Erythroblast (primary cell): ENCODE results near the gene RGS7.
"Not testable (repeated sequence)": the region's sequence is repeated elsewhere in the genome, so short reads cannot be mapped to it uniquely, and the experiment has no call there.

Source experiments
- GATA1 ChIP-seq: IDR thresholded peaks from 2 replicates; pipeline ENCODE4 v1.6.1; 2011; ENCODE audit warnings: low read depth, mild to moderate bottlenecking, control low read depth, low read length, moderate library complexity
- POLR2A ChIP-seq: IDR thresholded peaks from 2 replicates; pipeline ENCODE4 v1.6.1; 2011; ENCODE audit warnings: mild to moderate bottlenecking, low read length

DNA sequence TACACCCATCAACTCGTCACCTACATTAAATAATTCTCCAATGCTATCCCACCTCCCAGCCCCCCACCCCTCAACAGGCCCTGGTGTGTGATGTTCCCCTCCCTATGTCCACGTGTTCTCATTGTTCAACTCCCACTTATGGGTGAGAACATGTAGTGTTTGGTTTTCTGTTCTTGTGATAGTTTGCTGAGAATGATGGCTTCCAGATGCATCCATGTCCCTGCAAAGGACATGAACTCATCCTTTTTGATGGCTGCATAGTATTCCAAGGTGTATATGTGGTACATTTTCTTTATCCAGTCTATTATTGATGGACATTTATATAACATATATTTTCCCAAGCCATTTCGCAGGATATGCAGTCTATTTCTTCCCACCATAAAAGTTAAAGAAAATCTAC lies 132.8 kb downstream of the RGS7 start:
- TF ChIP-seq POLR2A, GATA1: not testable (repeated sequence)
